ENCODE measurements around the gene CLCN4. TPM values are rescaled to one million over a fixed set of nuclear protein-coding genes. Genes with fewer than 3 reads are reported as not detected.

CLCN4 gene
- total RNA-seq (2014; rRNA removed; shearing (Covaris generic)) = 4.2 and 4.3 TPM in 2 replicates

GRCh38 chrX:10156199-10157031 is at the start of gene CLCN4:
Gene CLCN4 (plus strand): TSS chrX:10156975. CDS start chrX:10185033, 28,058 bp downstream.
- peak; percentile 94 for DNase-seq
- no peaks in the 10 kb centered on the region for H3K36me3 ChIP-seq (replicated peaks; ENCODE audit: control insufficient read depth, insufficient read depth, low read length)

DNA sequence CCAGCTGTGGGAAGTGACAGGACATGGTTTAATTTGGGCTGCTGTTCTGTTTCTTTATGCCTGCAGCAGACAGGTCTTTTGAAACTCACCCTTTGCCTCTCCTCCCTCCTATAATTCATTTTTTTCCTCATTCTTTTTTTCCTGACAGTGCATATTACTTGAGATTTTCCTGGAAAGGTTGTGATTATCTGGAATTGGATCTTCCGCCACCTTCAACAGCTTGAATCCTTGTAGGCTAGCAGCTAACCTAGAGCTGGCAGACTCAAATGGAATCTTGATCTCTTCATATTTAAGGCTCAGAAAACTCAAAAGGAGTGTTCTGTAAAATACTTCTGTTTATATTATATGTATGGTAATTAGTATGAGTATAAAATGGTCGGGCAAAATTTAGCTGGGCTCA is 49.3 kb upstream of the CLCN4 start:
- Histone ChIP-seq H3K4me3 (ENCODE audit: insufficient read depth, low read depth, low read length) (no peak overlapping the region), H3K27me3 (ENCODE audit: control insufficient read depth, insufficient read depth, low read length) (no peaks in the 10 kb centered on the region), H3K36me3 (replicated peaks; ENCODE audit: control insufficient read depth, insufficient read depth, low read length) (peaks cover 2% of the 10 kb centered on the region)
- DNase-seq = no peak

More at GRCh38 chrX:10156199-10157031, at the start of gene CLCN4:
- peak within 1 kb of the TSS; percentile 5; the same call in 1 of the 2 replicates for H3K4me3 ChIP-seq (ENCODE audit: insufficient read depth, low read depth, low read length)
- peaks cover 2% of the 10 kb centered on the region; the same call in 1 of the 2 replicates for H3K27me3 ChIP-seq (ENCODE audit: control insufficient read depth, insufficient read depth, low read length)

DNA sequence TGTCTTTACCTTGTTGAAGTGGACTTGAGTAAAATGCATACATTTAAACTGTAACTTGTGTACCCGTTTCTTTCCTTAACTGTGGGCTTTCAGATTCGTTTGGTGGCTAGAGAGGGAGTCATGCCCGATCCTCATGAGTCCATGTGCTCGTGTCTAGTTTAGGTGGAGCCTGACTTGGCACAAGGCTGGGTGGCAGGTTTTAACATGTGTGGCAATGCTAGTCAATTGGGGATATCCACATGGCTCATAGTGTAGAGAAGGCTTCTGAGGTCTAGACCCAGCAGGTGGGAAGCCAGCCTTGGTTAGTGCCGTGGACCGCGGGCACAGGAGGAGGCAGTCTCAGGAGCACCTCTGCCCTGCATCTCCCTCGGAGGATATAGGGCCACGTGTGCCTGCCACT is 48.5 kb upstream of the CLCN4 start:
- Histone ChIP-seq H3K27me3 (ENCODE audit: control insufficient read depth, insufficient read depth, low read length) (no peaks in the 10 kb centered on the region), H3K36me3 (replicated peaks; ENCODE audit: control insufficient read depth, insufficient read depth, low read length) (no peaks in the 10 kb centered on the region; the same call in 1 of the 2 replicates), H3K4me3 (ENCODE audit: insufficient read depth, low read depth, low read length) (no peak overlapping the region)
- no peak for DNase-seq

- no peaks in the 10 kb centered on the region for H3K27me3 ChIP-seq (ENCODE audit: control insufficient read depth, insufficient read depth, low read length)
- H3K36me3 ChIP-seq (replicated peaks; ENCODE audit: control insufficient read depth, insufficient read depth, low read length) = no peaks in the 10 kb centered on the region; the same call in 1 of the 2 replicates
- H3K4me3 ChIP-seq (ENCODE audit: insufficient read depth, low read depth, low read length) = no peak overlapping the region
These were observed 47.1 kb upstream of the CLCN4 start for GRCh38 chrX:10109695-10110094.

GRCh38 chrX:10110316-10110935 is 46.3 kb upstream of the CLCN4 start:
- Histone ChIP-seq H3K36me3 (replicated peaks; ENCODE audit: control insufficient read depth, insufficient read depth, low read length) (no peaks in the 10 kb centered on the region; the same call in 1 of the 2 replicates), H3K27me3 (ENCODE audit: control insufficient read depth, insufficient read depth, low read length) (no peaks in the 10 kb centered on the region), H3K4me3 (ENCODE audit: insufficient read depth, low read depth, low read length) (no peak overlapping the region)
- DNase-seq = no peak

More at GRCh38 chrX:10109695-10110094, 47.1 kb upstream of the CLCN4 start:
- no peak for DNase-seq

DNA sequence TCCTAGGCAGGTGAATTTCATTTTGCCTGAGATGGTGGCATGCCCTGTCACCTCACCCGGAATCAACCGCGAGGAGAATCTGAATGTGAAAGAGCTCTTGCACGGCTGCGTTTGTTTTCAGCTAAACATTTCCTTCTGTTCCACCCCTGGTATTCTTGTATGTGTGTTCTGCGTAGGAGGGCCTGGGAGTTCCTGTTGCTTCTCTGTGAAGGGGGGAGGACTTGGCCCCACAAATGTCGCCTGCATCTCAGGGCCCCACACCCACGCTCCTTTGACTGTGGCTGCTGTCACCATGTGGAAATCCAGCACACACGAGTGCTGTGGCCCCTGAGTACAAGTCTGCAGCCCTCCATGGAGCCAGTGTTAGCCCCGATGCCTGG is 45.8 kb upstream of the CLCN4 start:
- Histone ChIP-seq H3K4me3 (ENCODE audit: insufficient read depth, low read depth, low read length) (no peak overlapping the region), H3K27me3 (ENCODE audit: control insufficient read depth, insufficient read depth, low read length) (no peaks in the 10 kb centered on the region), H3K36me3 (replicated peaks; ENCODE audit: control insufficient read depth, insufficient read depth, low read length) (no peaks in the 10 kb centered on the region; the same call in 1 of the 2 replicates)
- no peak for DNase-seq

DNA sequence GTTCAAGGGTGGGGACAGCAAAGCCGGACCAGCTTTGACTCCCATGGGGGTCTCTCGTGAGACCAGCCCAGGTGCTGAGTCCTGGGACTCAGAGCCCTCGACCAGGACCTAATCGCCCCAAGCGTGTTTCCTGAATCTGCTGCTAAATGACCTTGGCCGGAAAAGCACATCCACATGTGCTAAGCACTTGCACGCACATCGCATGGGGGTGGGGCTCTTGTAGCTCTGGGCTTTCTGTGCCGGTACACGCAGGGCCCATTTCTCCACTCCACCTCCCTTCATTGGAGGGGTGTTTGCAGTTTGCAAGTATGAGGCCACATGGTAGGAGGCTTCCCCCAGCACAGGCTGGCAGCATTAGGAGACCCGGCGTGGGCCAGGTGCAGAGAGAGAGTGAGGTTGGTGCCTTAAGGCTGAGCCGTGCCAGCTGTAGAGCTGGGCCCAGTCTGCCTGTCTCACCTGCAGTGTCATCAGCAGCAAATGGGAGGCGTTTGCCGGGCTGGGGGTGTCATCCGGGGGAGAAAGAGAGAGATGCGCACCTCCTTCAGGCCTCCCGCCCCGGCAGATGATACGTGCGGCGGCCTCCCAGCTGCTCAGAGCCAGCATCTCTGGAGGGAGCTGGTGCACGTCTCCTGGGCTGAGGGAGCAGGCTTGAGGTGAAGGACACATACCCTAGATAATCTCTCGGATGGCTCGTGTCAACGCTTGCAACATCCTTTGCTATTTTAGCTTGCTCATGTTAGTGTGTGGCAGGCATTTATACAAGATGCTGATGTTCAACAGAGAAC is 45.2 kb upstream of the CLCN4 start:
- no peaks in the 10 kb centered on the region; the same call in 1 of the 2 replicates for H3K36me3 ChIP-seq (replicated peaks; ENCODE audit: control insufficient read depth, insufficient read depth, low read length)
- H3K4me3 ChIP-seq (ENCODE audit: insufficient read depth, low read depth, low read length) = no peak overlapping the region
- H3K27me3 ChIP-seq (ENCODE audit: control insufficient read depth, insufficient read depth, low read length) = no peaks in the 10 kb centered on the region
- DNase-seq = no peak

- Histone ChIP-seq H3K27me3 (ENCODE audit: control insufficient read depth, insufficient read depth, low read length) (no peaks in the 10 kb centered on the region), H3K4me3 (ENCODE audit: insufficient read depth, low read depth, low read length) (no peak overlapping the region), H3K36me3 (replicated peaks; ENCODE audit: control insufficient read depth, insufficient read depth, low read length) (no peaks in the 10 kb centered on the region; the same call in 1 of the 2 replicates)
- DNase-seq = no peak
These were observed 44.3 kb upstream of the CLCN4 start for GRCh38 chrX:10112510-10112909.

DNA sequence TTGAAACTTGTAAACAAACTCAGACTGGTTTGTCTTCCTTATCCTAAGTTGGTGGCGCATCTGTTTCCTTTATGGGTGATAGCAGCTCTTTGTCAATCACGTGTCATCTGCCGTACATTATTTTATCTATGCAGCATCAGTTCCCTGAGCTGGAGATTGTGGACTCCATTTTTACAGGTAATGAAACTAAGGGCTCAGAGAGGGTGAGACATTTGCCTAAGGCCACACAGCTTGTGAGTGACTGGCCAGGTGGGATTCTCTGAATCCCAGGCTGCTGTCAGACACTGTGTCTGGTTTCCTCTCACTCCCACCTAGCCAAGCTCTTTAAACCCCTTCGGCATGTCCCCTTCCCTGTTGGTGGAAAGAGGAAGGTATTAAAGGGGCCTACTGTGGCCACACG is 41.7 kb upstream of the CLCN4 start:
- H3K4me3 ChIP-seq (ENCODE audit: insufficient read depth, low read depth, low read length) = no peak overlapping the region

DNA sequence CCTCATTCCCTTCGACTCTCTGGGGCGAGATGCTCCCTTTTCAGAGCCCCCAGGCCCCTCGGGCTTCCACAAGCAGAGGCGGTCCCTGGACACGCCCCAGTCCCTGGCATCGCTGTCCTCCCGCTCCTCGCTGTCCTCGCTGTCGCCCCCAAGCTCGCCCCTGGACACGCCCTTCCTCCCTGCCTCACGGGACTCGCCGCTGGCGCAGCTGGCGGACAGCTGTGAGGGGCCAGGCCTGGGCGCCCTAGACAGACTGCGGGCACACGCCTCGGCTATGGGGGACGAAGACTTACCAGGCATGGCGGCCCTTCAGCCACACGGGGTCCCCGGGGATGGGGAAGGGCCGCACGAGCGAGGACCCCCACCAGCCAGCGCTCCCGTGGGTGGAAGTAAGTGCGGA is 39.5 kb upstream of the CLCN4 start:
- Histone ChIP-seq H3K27me3 (ENCODE audit: control insufficient read depth, insufficient read depth, low read length) (no peaks in the 10 kb centered on the region), H3K4me3 (ENCODE audit: insufficient read depth, low read depth, low read length) (no peak overlapping the region), H3K36me3 (replicated peaks; ENCODE audit: control insufficient read depth, insufficient read depth, low read length) (peaks cover 2% of the 10 kb centered on the region)
- DNase-seq = no peak

More for the DNA sequence above, 41.7 kb upstream of the CLCN4 start:
- Histone ChIP-seq H3K27me3 (ENCODE audit: control insufficient read depth, insufficient read depth, low read length) (no peaks in the 10 kb centered on the region), H3K36me3 (replicated peaks; ENCODE audit: control insufficient read depth, insufficient read depth, low read length) (peaks cover 2% of the 10 kb centered on the region)
- DNase-seq = no peak

GRCh38 chrX:10117864-10118377 is 38.9 kb upstream of the CLCN4 start:
- H3K27me3 ChIP-seq (ENCODE audit: control insufficient read depth, insufficient read depth, low read length) = no peaks in the 10 kb centered on the region
- DNase-seq = no peak
- no peak overlapping the region for H3K4me3 ChIP-seq (ENCODE audit: insufficient read depth, low read depth, low read length)
- peaks cover 2% of the 10 kb centered on the region for H3K36me3 ChIP-seq (replicated peaks; ENCODE audit: control insufficient read depth, insufficient read depth, low read length)

DNA sequence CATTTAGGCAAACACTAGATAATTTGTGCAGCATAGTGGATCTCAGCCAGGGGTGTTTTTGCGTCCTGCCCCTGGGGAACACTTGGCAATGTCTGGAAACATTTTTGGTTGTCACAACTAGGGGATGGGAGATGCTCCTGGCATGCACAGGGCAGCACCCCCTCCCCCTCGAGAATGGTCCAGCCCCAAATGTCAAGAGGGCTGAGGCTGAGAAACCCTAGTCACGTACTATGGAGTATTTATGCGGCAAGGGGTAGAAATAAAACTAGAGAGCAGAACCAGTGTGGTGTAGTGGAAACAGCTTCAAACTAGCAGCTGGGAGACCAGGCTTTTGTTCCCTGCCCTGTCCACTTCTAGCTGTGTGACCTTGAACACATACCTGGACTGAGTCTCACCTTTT is 38.2 kb upstream of the CLCN4 start:
- Histone ChIP-seq H3K36me3 (replicated peaks; ENCODE audit: control insufficient read depth, insufficient read depth, low read length) (peaks cover 2% of the 10 kb centered on the region), H3K4me3 (ENCODE audit: insufficient read depth, low read depth, low read length) (no peak overlapping the region), H3K27me3 (ENCODE audit: control insufficient read depth, insufficient read depth, low read length) (no peaks in the 10 kb centered on the region)
- DNase-seq = no peak

GRCh38 chrX:10119399-10119990 is 37.3 kb upstream of the CLCN4 start:
- H3K4me3 ChIP-seq (ENCODE audit: insufficient read depth, low read depth, low read length) = no peak overlapping the region
- H3K36me3 ChIP-seq (replicated peaks; ENCODE audit: control insufficient read depth, insufficient read depth, low read length) = peaks cover 2% of the 10 kb centered on the region
- H3K27me3 ChIP-seq (ENCODE audit: control insufficient read depth, insufficient read depth, low read length) = no peaks in the 10 kb centered on the region
- DNase-seq = peak; percentile 81

- no peak overlapping the region for H3K4me3 ChIP-seq (ENCODE audit: insufficient read depth, low read depth, low read length)
- H3K27me3 ChIP-seq (ENCODE audit: control insufficient read depth, insufficient read depth, low read length) = no peaks in the 10 kb centered on the region
- no peak for DNase-seq
- H3K36me3 ChIP-seq (replicated peaks; ENCODE audit: control insufficient read depth, insufficient read depth, low read length) = peaks cover 2% of the 10 kb centered on the region
These were observed 36.4 kb upstream of the CLCN4 start for GRCh38 chrX:10120331-10120730.

Measured in H7 (cell line).